GM19463 (cell line): ENCODE results near the gene GNG14.
"Not testable (repeated sequence)": the region's sequence is repeated elsewhere in the genome, so short reads cannot be mapped to it uniquely, and the experiment has no call there.

Source experiments
- ATAC-seq: cut with Tn5 transposase; IDR thresholded peaks from one replicate; pipeline ENCODE4 v1.9.1; 2021; ENCODE audit warnings: mild to moderate bottlenecking, moderate library complexity; ENCODE audit not compliant: unreplicated experiment

The GNG14 gene

GRCh38 chr19:12687496-12688196 lies at the start of gene GNG14:
Gene GNG14, plus strand, starts transcription at chr19:12687998. Its CDS starts 51 bp downstream, at chr19:12688049.
- no peak for ATAC-seq

GRCh38 chr19:12638611-12639182 lies 49.1 kb upstream of the GNG14 start:
- no peak for ATAC-seq

DNA sequence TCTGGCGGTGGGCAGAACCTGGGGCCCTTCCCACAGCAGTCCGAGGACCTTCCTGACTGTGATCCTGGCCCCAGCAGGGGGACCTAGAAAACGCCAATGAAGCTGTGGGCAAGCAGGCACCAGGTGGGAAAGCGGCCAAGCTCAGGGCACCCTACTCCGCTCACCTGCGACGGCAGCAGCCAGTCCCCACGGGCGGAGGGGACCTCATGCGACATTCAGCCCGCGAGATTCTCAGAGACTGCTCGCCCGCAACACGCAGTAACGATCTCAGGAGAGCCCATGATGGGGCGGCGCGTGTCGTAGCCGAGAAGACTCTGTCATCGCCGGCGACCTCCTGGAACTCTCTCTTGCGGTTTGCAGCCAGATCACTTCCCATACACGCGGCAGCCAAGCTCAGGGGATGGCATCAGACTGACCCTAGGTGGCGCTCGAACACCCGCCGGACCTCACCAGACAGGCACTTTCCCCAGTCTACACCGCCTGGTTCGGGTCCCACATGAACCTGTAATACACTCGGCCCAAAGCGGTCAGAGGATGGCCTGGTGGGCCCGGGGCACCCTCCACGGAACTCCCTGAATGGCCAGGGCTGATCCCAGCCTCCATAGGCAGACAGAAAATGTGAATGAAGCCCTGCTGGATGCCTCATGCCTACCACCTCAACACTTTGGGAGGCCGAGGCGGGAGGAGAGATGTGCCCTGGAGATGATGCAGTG lies 47.7 kb upstream of the GNG14 start:
- ATAC-seq: no peak

- no peak for ATAC-seq
Measured at GRCh38 chr19:12641456-12641855, 46.3 kb upstream of the GNG14 start.

- ATAC-seq: no peak
Measured at GRCh38 chr19:12642506-12642905, 45.3 kb upstream of the GNG14 start.

GRCh38 chr19:12643716-12644115 lies 44.1 kb upstream of the GNG14 start:
- not testable (repeated sequence) for ATAC-seq

DNA sequence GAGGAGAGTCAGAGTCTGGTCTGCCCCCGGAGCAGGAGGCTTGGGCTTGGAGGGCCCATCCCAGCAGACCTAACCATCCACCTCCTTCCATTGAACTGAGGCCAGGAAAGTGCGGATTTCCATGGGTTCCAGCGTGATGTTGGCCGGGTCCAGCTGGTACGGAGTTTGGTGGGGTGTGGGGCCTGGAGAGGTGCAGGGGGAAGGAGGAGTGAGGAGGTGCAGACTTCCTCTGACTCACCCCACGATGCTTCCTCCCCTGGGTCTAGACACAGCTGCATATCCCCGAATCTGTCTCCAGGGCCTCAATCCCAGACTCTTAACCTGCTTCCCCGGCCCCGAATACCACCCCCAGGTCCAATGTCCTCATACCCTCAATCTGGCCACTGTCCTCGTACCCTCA lies 41.2 kb upstream of the GNG14 start:
- no peak for ATAC-seq

GRCh38 chr19:12647047-12647446 lies 40.8 kb upstream of the GNG14 start:
- no peak for ATAC-seq

DNA sequence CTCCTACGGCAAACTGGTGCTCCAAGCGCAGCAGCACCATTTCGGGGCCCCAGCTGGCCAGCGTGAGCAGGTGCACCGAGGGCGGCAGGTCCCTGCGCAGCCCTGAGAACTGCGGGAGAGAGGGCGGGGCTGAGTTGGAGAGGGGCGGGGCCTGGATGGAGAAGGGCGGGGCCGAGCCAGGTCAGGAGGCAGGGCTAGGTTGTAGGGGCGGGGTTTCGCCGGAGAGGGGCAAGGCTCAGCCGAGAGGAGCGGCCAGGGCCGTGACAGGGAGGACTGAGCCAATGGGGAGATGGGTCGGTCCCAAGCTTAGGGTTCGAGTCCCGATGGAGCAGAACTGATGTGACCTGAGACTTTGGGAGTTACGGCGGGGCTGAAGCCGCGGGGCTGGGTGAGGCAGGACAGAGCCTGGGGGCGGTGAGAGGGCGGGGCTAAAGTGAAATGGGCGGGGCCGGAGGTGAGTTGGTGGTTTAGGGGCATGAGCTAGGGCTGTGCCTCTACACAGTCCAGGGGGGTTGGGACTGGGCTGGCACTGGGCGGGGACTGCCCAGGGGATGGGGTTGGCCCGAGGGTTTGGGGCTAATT lies 40.2 kb upstream of the GNG14 start:
- ATAC-seq: no peak

- ATAC-seq: no peak
Measured at GRCh38 chr19:12648088-12648487, 39.7 kb upstream of the GNG14 start.

- ATAC-seq: no peak
Measured at GRCh38 chr19:12649941-12650340, 37.9 kb upstream of the GNG14 start.

- no peak for ATAC-seq
Measured at GRCh38 chr19:12652219-12652618, 35.6 kb upstream of the GNG14 start.

DNA sequence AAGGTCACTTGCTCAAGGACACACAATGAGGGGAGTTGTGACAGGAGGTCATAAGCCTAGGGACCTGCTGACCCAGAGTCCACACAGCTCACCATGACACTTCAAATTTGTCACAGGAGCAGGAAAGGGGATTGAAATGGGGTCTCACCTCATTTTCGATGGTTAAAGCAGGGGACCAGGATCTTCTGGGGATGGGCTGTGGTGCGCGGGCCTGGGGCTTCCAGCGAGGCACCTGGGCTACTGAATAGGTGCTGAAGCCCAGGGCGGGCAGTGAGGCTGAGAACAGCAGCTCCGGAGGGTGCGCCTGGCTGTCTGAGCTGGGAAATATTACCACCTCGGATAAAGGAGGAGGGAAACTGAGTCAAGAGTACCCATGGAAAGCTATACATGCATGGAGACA lies 32.3 kb upstream of the GNG14 start:
- no peak for ATAC-seq

DNA sequence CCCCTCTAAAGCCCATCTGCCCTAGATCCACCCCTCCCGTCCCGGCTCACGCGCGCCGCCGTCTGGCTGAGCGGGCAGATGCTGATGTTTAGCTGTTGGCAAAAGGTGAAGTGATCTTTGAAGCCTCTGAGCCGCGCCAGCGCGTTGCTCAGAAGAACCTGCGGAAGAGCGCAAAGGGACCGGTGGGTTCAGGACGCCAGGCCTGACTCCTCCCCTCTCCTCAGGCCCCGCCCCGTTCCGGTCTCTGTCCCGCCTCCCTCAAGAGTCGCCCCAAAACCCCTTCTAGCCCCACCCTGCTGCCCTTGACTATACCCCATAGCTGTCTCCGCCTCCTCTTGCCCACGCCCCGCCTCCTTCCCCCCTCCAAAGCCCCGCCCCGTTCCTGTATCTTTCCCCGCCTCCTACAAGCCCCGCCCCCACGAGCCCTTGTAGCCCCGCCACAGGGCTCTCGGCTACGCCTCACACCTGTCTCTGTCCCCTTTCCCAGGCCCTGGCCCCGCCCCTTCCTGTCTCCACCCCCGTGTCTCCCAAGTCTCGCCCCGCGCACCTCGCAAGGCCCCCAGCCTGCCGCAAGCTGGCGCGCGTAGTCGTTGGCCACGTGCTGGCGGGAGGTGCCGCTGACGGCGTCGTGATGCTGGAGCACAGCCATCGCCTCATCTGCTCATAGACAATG lies 30.8 kb upstream of the GNG14 start:
- ATAC-seq: no peak

DNA sequence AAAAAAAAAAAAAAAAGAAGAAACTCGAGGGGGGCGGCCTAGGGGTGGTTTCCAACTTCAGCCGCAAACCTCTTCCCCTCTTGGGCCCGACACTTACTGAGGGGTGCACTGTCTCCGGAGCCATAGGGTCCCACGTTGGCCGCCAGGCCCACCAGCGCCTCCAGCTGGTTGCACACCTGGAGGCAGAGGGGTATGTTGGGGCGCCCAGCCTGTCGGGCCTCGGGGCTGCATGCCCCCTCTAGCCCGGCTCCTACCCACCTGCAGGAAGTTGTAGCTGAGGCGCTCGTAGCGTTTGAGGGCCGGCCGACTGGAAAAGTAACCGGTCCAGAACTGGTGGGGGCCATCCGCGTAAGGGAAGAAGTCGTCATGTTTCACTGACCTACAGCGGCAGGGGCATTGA lies 29.8 kb upstream of the GNG14 start:
- ATAC-seq: no peak

DNA sequence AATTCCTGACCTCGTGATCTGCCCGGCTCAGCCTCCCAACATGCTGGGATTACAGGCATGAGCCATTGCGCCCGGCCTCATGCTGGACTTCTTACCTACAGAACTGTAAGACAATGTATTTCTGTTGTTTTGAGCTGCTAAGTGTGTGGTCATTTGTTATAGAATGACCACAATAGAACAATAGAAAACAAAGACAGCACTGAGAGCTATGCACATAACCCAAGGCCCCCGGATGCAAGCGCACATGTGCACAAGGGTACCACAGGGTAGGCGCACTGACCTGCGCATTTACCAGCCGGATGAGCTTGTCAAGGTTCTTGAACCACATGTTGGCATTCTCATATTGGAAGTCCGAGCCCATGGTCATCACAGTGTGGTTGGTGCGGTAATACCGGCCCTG lies 26.8 kb upstream of the GNG14 start:
- no peak for ATAC-seq

GRCh38 chr19:12664406-12665280 lies 23.2 kb upstream of the GNG14 start:
- ATAC-seq: no peak

GRCh38 chr19:12665281-12665573 lies 22.6 kb upstream of the GNG14 start:
- ATAC-seq: no peak

- ATAC-seq: no peak
Measured at GRCh38 chr19:12665671-12666264, 22.0 kb upstream of the GNG14 start.
